Stimulated activated CD4-positive, alpha-beta T cell treated with anti-CD3 and anti-CD28 coated beads, Interleukin-1b, Interleukin-23, amount 100 ng/mL, for 48 hours (primary cell): ENCODE data around the gene CHD6.

Source experiments
- DNase-seq: peaks from one replicate; pipeline ENCODE4 v3.0.0-alpha.2; 2020

Gene CHD6

DNA sequence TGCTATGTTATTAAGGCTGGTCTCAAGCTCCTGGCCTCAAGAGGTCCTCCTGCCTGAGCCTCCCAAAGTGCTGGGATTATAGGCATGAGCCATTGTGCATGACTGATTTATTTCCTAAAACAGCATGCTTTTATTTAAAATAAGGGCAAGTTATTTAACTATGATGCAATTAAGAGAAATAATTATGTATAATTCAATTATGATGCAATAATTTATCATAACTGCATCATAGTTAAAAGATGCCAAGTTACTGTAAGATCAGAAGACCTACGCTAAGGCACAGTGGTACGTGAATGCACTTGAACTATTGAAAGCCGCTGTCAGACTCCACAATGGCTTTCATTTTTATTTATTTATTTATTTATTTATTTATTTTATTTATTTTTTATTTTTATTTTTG lies 227.3 kb downstream of the CHD6 start:
- no peak for DNase-seq

- no peak for DNase-seq
Observed at GRCh38 chr20:41387444-41387851, 230.7 kb downstream of the CHD6 start.

- DNase-seq, result no peak
Observed at GRCh38 chr20:41386502-41387427, 231.4 kb downstream of the CHD6 start.

- DNase-seq, result no peak
Observed at GRCh38 chr20:41382791-41383305, 235.3 kb downstream of the CHD6 start.

DNA sequence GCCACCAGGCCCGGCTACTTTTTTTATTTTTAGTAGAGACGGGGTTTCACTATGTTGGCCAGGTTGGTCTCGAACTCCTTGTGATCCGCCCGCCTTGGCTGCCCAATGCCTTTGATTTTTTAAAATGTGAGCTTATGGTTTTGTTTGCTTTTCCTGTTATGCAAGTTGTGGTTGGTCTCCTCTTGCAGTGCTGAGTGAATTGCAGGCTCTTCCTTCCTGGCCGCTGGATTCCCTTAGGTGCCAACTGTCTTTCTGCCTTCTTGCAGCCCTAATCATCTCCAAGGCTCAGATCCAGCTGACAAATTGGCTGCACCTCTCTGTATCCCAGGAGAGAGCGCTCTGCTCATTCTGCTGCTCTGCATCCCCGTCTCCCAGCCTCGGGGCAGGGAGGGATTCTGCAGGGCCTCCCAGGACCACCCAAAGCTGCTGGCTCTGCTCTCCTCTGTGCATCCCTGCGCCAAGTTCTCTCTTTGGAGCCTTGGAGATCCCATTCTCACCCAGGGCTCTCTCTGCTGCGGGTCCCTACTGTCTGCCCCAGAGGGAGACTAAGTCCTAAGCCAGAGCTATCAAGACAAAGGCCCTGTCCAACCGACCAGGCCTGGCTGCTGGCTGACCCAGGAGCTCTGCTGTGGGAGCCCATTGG lies 237.5 kb downstream of the CHD6 start:
- no peak for DNase-seq

DNA sequence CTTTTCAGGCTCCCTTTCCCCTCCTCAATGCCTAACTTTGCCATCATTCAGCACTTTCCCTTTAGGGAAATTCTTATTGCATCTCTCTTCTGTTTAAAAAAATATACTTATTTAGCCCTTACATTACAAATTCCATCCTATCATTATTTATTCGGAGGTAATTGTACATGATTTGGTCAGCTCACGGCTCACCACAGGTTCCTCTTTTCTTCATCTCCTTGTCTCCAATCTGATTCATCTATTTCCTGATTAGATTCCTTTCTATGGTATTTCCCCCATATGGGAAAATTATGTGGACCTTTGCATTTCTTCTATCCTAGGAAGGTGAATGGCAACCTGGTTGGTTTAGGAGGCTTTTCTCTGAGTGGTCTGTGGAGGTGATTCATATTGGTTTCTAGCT lies 238.6 kb downstream of the CHD6 start:
- DNase-seq, result no peak

GRCh38 chr20:41377275-41377674 lies 240.9 kb downstream of the CHD6 start:
- DNase-seq, result no peak

DNA sequence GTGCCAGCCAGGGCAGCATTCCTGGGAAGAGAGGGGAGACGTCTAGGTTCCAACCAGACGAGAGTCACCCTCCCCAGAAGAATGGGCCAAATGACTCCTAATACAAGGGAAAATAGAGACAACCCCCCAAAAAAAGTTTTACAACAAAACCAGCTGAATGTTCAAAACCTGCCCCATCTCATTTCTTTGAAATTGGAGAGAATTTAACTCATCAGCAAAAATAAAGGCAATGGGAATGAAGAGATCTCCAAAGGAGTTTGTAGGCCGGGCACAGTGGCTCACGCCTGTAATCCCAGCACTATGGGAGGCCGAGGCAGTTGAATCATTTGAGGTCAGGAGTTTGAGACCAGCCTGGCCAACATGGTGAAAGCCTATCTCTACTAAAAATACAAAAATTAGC lies 241.8 kb downstream of the CHD6 start:
- DNase-seq, result no peak

GRCh38 chr20:41375846-41376245 lies 242.3 kb downstream of the CHD6 start:
- DNase-seq, result no peak

DNA sequence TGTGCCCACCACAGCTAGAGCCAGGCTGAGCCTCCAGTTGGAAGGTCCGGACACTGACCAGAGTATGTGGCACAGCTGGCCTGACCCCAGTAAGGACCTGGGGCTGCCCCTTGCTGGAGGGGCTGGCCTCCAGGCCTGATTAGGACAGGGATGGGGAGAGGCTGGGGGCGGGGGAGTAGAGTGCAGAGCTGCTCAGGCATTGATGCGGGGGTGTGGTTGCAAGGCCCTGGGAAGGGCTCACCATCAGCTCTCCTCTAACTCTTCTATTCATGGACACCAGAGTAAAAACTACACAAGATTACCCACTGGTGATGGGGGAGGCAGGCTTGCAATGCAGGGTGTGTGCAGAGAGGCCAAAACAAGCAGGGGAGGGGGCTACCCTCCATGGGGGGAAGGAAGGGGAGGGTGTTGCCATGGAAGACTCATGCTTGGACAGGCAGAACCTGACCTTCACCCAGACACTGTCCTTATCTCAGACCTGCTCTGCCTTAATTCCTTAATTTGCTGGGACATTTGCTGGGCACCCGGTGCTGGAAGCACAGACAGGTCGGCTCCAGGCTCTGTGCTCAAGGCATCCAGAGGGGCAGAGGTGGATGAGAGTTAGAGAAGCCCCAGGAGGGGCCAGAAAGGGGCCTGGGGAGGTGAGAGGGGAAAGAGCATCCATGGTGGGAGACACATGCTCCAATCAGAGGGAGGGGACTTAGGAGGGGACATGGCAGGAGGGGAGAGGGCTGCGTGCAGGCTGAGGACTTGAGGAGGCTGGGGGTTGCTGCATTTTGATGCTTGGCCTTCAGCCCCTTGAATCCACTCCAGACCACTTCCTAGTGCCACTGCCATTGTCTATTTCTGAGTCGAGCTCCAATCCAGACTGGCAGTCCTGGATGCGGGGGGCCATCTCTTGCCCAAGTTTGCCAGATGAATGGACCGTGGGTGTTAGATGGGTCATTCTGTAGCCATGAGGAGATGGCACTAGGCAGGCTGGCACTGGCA lies 244.0 kb downstream of the CHD6 start:
- no peak for DNase-seq

GRCh38 chr20:41373251-41373783 lies 244.9 kb downstream of the CHD6 start:
- DNase-seq, result no peak

DNA sequence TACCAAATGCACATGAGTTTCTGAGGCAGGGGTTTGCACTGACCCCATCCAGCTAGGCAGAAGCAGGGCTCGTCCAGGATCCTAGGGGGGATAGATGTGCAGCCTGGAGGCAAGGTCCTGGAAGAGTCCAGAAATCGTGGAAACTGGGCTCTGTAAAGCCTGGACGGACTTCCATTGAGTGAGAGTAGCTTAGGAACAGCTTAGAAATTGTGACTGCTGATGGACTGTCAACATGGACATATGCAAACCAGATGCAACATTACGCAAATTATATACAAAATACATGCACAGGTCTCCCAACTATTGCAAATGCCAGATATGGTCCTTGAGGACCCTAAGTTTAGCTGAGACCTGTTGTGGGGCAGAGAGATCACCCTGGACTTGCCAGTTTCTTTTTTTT lies 246.8 kb downstream of the CHD6 start:
- DNase-seq, result no peak

- DNase-seq, result peak; percentile 8
Observed at GRCh38 chr20:41370176-41370575, 248.0 kb downstream of the CHD6 start.

DNA sequence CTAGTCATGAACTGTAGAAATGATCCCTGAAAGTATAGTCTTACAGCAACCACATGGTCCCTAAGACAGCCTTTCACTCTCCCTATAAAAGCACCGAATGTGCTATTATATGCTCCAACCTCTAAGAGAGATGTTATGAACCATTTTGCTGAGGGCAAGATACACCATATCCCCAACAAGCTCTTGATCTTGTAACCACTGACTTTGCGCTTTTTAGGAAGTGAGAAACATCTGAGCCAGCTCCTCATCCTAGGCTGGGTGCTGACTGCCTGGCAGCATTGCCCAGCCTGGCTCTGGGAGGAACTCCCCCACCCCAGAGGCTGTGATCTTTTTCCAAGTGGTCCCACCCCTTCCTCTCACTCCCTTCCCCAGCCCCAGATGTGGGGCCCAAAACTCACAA lies 248.5 kb downstream of the CHD6 start:
- DNase-seq, result no peak

DNA sequence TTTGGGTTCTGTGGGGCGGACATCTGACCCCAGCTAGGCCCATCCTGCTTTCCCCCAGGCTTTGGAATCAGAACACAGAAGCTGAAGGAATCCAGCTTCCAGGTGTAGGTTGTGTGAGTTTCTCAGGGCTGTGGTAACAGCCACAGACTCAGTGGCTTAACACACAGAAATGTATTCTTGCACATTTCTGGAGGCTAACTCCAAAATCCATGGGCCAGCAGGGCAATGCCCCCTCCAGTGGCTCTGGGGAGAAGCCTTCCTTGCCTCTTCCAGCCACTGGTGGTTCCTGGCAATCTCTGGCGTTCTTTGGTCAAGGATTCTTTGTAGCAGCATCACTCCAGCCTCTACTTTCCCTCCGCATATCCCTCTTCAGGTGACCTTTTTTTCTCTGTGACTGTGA lies 250.2 kb downstream of the CHD6 start:
- no peak for DNase-seq

GRCh38 chr20:41367393-41367695 lies 250.8 kb downstream of the CHD6 start:
- DNase-seq, result no peak

- no peak for DNase-seq
Observed at GRCh38 chr20:41366546-41367392, 251.4 kb downstream of the CHD6 start, which contains the start of gene EMILIN3. TSS of gene EMILIN3 (minus strand) at chr20:41366818. CDS start at chr20:41366634, 184 bp downstream.

DNA sequence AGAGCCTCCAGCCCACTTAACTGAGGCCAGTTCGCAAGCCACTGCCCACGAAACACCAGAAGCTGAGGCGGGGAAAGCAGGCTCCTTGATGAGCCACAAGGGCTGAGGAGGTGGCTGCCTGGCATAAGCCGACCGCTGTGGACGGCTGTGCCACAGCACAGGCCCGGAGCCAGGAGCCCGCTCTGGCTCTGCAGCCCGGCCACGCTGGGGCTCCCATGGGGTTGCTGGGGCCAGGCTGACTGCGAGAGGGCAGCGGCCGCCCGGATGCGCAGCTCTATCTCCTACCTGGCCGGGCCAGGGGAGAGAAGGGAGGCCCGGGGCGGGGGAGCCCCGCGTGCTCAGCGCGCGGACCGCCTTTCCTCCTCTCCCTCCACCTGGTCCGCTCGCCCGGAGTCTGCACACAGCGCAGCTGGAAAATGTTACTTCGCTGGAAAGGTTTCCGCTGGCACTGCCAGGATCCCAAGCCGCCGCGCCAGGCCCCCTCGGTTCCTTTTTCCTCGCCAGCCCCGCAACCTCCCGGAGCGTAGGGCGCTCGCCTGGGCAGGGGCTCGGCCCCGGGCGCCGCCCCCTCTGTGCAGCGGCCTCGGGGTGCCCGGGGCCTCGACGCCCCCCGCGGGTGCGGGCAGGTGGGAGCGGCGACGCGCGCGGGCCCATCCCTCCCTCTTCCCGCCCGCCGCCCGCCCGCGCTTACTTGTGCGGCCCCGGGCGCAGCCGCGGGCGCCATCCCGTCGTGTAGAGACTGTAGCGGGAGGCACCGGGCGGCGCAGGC lies 252.2 kb downstream of the CHD6 start:
- no peak for DNase-seq

GRCh38 chr20:41364967-41365765 lies 253.0 kb downstream of the CHD6 start:
- DNase-seq, result no peak

GRCh38 chr20:41364236-41364855 lies 253.8 kb downstream of the CHD6 start:
- no peak for DNase-seq
